Measurements from ENCODE around the gene SAMD11. TPM values are rescaled to one million over a fixed set of nuclear protein-coding genes. Genes with fewer than 3 reads are reported as not detected.

The SAMD11 gene
- total RNA-seq, 2 donors from 2014 or later = 4.5 to 61.6 TPM

DNA sequence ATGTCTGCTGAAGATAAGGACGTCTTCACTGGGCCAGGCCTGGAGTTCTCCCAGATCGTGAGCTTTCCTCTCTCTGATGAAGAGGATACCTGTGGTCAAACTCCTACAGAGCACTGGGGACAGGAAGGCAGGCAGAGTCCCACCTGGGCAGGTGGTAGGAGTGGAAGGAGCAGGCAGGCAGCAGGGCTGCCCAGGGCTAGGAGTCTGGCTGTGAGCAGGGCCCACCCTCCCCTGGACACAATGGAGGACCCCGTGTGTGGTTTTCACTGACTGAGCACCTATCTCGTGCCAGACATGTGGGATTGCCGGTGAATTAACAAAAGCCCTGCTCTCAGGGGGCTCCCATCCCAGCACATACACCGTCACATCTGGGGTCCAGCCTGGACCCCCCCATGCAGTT lies 4.9 kb upstream of the SAMD11 start:
- intact Hi-C loops (cut with DNase I) = no loop called here
- Histone ChIP-seq H3K27me3 (replicated peaks; ENCODE audit: insufficient read depth) (no peaks in the 10 kb centered on the region), H3K36me3 (no peaks in the 10 kb centered on the region), H3K27ac (no peak overlapping the region), H3K9me3 (no peaks in the 10 kb centered on the region), H3K4me1 (replicated peaks) (peaks cover 17% of the 10 kb centered on the region), H3K4me3 (no peak overlapping the region)
- DNase-seq (ENCODE audit: low spot score) = no peak
- 76% methylated on average over 6 of the region's 6 CpGs for WGBS
- TF ChIP-seq POLR2A (IDR thresholded peaks at IDR 0.05) (no peak), POLR2AphosphoS5 (IDR thresholded peaks at IDR 0.05) (no peak)
- TF ChIP-seq, protein P1, sequence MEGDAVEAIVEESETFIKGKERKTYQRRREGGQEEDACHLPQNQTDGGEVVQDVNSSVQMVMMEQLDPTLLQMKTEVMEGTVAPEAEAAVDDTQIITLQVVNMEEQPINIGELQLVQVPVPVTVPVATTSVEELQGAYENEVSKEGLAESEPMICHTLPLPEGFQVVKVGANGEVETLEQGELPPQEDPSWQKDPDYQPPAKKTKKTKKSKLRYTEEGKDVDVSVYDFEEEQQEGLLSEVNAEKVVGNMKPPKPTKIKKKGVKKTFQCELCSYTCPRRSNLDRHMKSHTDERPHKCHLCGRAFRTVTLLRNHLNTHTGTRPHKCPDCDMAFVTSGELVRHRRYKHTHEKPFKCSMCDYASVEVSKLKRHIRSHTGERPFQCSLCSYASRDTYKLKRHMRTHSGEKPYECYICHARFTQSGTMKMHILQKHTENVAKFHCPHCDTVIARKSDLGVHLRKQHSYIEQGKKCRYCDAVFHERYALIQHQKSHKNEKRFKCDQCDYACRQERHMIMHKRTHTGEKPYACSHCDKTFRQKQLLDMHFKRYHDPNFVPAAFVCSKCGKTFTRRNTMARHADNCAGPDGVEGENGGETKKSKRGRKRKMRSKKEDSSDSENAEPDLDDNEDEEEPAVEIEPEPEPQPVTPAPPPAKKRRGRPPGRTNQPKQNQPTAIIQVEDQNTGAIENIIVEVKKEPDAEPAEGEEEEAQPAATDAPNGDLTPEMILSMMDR (IDR thresholded peaks at IDR 0.05) = no peak

DNA sequence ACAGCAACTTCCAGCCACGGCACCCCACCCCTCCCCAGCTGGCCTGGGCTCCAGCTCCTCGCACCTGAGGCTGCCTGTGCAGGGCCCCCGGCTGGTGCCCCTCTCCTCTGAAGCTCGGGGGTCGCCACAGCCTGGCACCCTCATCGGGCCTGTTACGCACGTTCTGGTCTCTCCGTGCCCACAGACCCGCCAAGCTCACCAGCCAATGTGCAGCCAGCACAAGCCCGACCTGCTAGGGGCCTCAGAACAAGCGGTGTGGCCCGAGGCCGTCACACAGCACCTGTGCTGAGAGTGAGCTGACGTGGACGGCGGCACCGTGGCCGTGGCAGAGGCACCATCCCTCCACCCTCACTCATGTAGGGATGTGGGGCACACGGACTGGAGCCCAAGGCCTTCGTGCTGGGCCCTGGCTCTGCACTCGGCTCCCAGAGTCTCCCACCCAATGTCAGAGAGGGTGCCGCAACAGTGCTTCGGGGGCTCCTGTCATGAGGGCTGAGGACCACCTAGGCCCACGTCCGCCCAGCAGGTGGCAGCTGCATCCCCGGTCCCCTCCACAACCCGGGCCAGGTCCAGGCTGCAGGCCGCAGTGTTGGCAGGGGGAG lies 4.4 kb upstream of the SAMD11 start:
- Histone ChIP-seq H3K27me3 (replicated peaks; ENCODE audit: insufficient read depth) (no peaks in the 10 kb centered on the region), H3K4me1 (replicated peaks) (peaks cover 17% of the 10 kb centered on the region), H3K36me3 (no peaks in the 10 kb centered on the region), H3K4me3 (no peak overlapping the region), H3K27ac (no peak overlapping the region), H3K9me3 (no peaks in the 10 kb centered on the region)
- intact Hi-C loops (cut with DNase I) = no loop called here
- DNase-seq (ENCODE audit: low spot score) = no peak
- no peak for TF ChIP-seq POLR2A (IDR thresholded peaks at IDR 0.05)
- TF ChIP-seq POLR2AphosphoS5 (IDR thresholded peaks at IDR 0.05) = no peak
- TF ChIP-seq, protein P1 (IDR thresholded peaks at IDR 0.05) = no peak
- WGBS = 61% methylated on average over 24 of the region's 29 CpGs

DNA sequence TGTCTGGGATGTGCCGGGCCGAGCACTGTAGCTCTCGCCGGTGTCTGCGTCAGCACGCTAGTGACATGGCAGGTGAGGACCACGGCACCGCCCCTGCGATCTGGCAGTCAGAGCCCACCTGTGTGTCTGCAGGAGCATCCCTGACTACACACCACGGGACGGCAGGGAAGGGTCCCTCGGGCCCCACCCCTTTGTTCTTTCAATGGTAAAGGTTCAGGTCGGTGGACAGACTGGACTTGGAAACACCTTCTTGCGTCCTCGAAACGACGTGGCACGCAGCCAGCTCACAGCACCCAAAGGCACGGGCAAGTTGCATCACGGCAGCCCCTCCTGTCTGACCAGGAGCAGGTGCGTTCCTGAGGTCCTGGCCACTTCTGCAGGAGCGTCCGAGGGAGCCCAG lies 3.7 kb upstream of the SAMD11 start:
- Histone ChIP-seq H3K36me3 (no peaks in the 10 kb centered on the region), H3K4me1 (replicated peaks) (peaks cover 23% of the 10 kb centered on the region), H3K9me3 (no peaks in the 10 kb centered on the region), H3K27me3 (replicated peaks; ENCODE audit: insufficient read depth) (no peaks in the 10 kb centered on the region), H3K4me3 (no peak overlapping the region), H3K27ac (no peak overlapping the region)
- WGBS = 47% methylated on average over 19 of the region's 23 CpGs
- TF ChIP-seq POLR2AphosphoS5 (IDR thresholded peaks at IDR 0.05) (no peak), POLR2A (IDR thresholded peaks at IDR 0.05) (no peak)
- TF ChIP-seq, protein P1 (IDR thresholded peaks at IDR 0.05) = no peak
- intact Hi-C loops (cut with DNase I) = no loop called here
- no peak for DNase-seq (ENCODE audit: low spot score)

DNA sequence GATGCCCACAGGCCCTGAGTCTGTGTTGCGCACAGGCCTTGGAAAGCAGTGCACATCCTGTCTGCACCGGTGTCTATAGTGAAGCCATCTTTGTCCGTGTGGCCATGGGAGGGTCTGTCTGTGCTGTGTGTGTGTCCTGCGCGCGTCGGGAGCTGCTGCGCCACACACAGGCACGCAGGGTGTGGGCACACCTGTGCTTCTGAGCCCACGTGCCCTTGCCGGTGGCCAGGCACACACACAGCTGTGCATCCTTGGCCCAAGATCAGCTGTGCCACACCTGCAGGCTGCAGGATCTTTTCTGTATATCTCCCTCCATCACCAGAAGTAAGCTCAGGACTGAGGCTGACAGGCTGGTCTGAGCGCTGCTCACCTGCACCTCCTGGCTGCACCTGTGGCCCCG lies 3.2 kb upstream of the SAMD11 start:
- H3K4me1 ChIP-seq (replicated peaks) = peaks cover 24% of the 10 kb centered on the region
- intact Hi-C loops (cut with DNase I) = no loop called here
- H3K27me3 ChIP-seq (replicated peaks; ENCODE audit: insufficient read depth) = no peaks in the 10 kb centered on the region
- no peak overlapping the region for H3K27ac ChIP-seq
- H3K4me3 ChIP-seq = no peak overlapping the region
- no peaks in the 10 kb centered on the region for H3K36me3 ChIP-seq
- no peak for DNase-seq (ENCODE audit: low spot score)
- TF ChIP-seq POLR2A (IDR thresholded peaks at IDR 0.05) = no peak
- TF ChIP-seq, protein P1 (IDR thresholded peaks at IDR 0.05) = no peak
- no peak for TF ChIP-seq POLR2AphosphoS5 (IDR thresholded peaks at IDR 0.05)
- H3K9me3 ChIP-seq = no peaks in the 10 kb centered on the region
- 0% methylated on average over 4 of the region's 13 CpGs for WGBS

Data from prostate gland (tissue), 2 donors.